Upper lobe of left lung (tissue), 6 donors: ENCODE measurements around the gene LCN2. TPM values are rescaled to one million over a fixed set of nuclear protein-coding genes. Genes with fewer than 3 reads are reported as not detected.
A peak's percentile ranks its signal among the peaks of the same experiment; 100 is the strongest.

Experiments used
- ATAC-seq, 2 donors: fragments of 200-7000 bp; cut with Tn5 transposase; one replicate each; pipeline ENCODE4 v1.9.1; 2022; ENCODE audit warnings: mild to moderate bottlenecking in 2 of 2, moderate library complexity in 2 of 2; ENCODE audit not compliant: low FRiP score in 2 of 2
- DNase-seq, 2 donors: peaks; one replicate each; pipeline ENCODE4 v3.0.0-alpha.2; 2019 to 2020
- H3K27ac ChIP-seq, 4 donors: fragments of 200-600 bp; sonication (generic); one replicate each; pipeline ENCODE4 v1.5.1; 2016 to 2019
- H3K27me3 ChIP-seq, 4 donors: fragments of 200-600 bp; sonication (generic); one replicate each; pipeline ENCODE4 v1.5.1; 2017 to 2019
- H3K36me3 ChIP-seq, 4 donors: fragments of 200-600 bp; sonication (generic); one replicate each; pipeline ENCODE4 v1.5.1; 2016 to 2019
- H3K4me1 ChIP-seq, 4 donors: fragments of 200-600 bp; sonication (generic); one replicate each; pipeline ENCODE4 v1.5.1; 2018 to 2019
- H3K4me3 ChIP-seq, 4 donors: fragments of 200-600 bp; sonication (generic); one replicate each; pipeline ENCODE4 v1.5.1; 2017 to 2019; ENCODE audit warnings: mild to moderate bottlenecking in 2 of 4, moderate library complexity in 1 of 4
- H3K9me3 ChIP-seq, 4 donors: fragments of 200-600 bp; sonication (generic); one replicate each; pipeline ENCODE4 v1.5.1; 2018 to 2019
- EP300 ChIP-seq, 4 donors: sonication (generic); formaldehyde crosslinking; IDR thresholded peaks; one replicate each; pipeline ENCODE4 v1.5.1; 2017; ENCODE audit warnings: antibody characterized with exemption in 4 of 4, control low read depth in 2 of 4
- POLR2A ChIP-seq, 4 donors: fragments of 450-650 bp; IDR thresholded peaks; one replicate each; pipeline ENCODE4 v1.5.1; 2016 to 2017; ENCODE audit warnings: antibody characterized with exemption in 4 of 4, mild to moderate bottlenecking in 2 of 4
- POLR2AphosphoS5 ChIP-seq, 2 donors: sonication (generic); formaldehyde crosslinking; IDR thresholded peaks; one replicate each; pipeline ENCODE4 v1.5.1; 2017; ENCODE audit warnings: antibody characterized with exemption in 2 of 2
- WGBS, 2 donors: methylation state at CpG; one replicate each; pipeline ENCODE4 v1.1.5; 2017 to 2018; 5-methylcytosine and 5-hydroxymethylcytosine counted together
- total RNA-seq, 6 donors: library from RNA; depleted of rRNA in 4 of 6; stranded (reverse); fragments of >200 nt in 4 of 6; gene quantifications; one replicate each; pipeline versions ENCODE4 v1.1.0 to v1.2.1, GENCODE V29; 2016 to 2021
- TF ChIP-seq, protein P1 (sequence below), 6 experiments: fragments of 450-650 bp in 4 of 6; fragments of 200-600 bp in 2 of 6; sonication (generic) in 2 of 6; IDR thresholded peaks; one replicate each; pipeline ENCODE4 v1.5.1; 2016 to 2019; ENCODE audit warnings: antibody characterized with exemption in 6 of 6
- donor health status: DM: no; HTN: no; CAD: no; lungs with moderate emphysema.
- donor health status: DM: no; HTN: yes; CAD: no; lungs with severe emphysema.

The LCN2 gene
- total RNA-seq, 6 donors from 2014 or later = 9.0 to 193 (median 38.2) TPM

DNA sequence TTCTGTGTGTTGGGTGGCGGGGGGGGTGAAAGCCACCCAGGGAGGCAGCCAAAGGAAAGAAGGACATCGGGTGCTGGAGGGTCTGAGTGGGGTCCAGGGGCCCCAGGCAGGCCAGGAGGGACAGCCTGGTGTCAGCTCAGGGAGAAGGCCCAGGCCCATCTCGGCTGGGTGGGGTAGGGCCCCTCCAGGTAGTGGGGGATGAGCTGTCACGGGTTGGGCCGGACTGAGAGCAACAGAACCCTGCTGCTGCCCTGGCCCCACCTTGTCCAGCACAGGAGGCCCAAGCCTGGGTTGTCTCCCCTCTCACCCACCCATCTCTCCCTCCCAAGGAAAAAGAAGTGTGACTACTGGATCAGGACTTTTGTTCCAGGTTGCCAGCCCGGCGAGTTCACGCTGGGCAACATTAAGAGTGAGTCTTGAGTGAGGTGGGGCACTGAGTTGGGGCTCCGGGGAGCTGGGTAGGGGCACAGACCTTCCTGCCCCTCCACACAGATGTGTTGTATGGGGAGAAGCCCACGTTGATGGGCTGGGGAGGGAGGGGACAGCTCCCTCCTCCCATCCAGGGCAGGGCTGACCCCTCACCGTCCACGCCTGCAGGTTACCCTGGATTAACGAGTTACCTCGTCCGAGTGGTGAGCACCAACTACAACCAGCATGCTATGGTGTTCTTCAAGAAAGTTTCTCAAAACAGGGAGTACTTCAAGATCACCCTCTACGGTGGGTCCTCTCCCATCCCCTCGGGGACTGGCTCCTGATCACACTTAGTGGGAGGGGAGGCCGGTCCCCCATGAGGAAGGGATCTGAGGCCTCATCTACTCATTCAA lies 2.3 kb downstream of the LCN2 start:
- TF ChIP-seq, protein P1, sequence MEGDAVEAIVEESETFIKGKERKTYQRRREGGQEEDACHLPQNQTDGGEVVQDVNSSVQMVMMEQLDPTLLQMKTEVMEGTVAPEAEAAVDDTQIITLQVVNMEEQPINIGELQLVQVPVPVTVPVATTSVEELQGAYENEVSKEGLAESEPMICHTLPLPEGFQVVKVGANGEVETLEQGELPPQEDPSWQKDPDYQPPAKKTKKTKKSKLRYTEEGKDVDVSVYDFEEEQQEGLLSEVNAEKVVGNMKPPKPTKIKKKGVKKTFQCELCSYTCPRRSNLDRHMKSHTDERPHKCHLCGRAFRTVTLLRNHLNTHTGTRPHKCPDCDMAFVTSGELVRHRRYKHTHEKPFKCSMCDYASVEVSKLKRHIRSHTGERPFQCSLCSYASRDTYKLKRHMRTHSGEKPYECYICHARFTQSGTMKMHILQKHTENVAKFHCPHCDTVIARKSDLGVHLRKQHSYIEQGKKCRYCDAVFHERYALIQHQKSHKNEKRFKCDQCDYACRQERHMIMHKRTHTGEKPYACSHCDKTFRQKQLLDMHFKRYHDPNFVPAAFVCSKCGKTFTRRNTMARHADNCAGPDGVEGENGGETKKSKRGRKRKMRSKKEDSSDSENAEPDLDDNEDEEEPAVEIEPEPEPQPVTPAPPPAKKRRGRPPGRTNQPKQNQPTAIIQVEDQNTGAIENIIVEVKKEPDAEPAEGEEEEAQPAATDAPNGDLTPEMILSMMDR (IDR thresholded peaks at IDR 0.05) = no peak
- TF ChIP-seq POLR2AphosphoS5 (IDR thresholded peaks at IDR 0.05) (no peak), POLR2A (IDR thresholded peaks at IDR 0.05) (no peak), EP300 (IDR thresholded peaks at IDR 0.05) (no peak)
- Histone ChIP-seq H3K27ac (peak overlapping the region in 2 of 4 donors; percentile 28 to 73), H3K4me3 (peak overlapping the region in 1 of 4 donors; percentile 3), H3K27me3 (no peaks in the 10 kb centered on the region), H3K36me3 (no peaks in the 10 kb centered on the region), H3K4me1 (peaks cover 16 to 29% (median 22%) of the 10 kb centered on the region in 4 donors), H3K9me3 (no peaks in the 10 kb centered on the region)
- no peak for ATAC-seq
- WGBS, 2 donors = 89 to 93% methylated on average over 14 to 18 of the region's 18 CpGs
- no peak for DNase-seq

GRCh38 chr9:128152133-128153059 lies 3.1 kb downstream of the LCN2 start:
- no peaks in the 10 kb centered on the region for H3K27me3 ChIP-seq
- H3K4me3 ChIP-seq = no peak overlapping the region
- H3K36me3 ChIP-seq = no peaks in the 10 kb centered on the region
- DNase-seq (no peak), ATAC-seq (no peak)
- H3K27ac ChIP-seq = no peak overlapping the region
- no peaks in the 10 kb centered on the region for H3K9me3 ChIP-seq
- H3K4me1 ChIP-seq = peaks cover 16 to 29% (median 22%) of the 10 kb centered on the region in 4 donors
- WGBS, 2 donors = 94% methylated on average over 11 to 13 of the region's 13 CpGs
- TF ChIP-seq POLR2AphosphoS5 (IDR thresholded peaks at IDR 0.05) = no peak
- TF ChIP-seq, protein P1 (IDR thresholded peaks at IDR 0.05) = no peak
- TF ChIP-seq EP300 (IDR thresholded peaks at IDR 0.05) = no peak
- no peak for TF ChIP-seq POLR2A (IDR thresholded peaks at IDR 0.05)

GRCh38 chr9:128153060-128153946 lies 4.0 kb downstream of the LCN2 start:
- H3K27ac ChIP-seq = no peak overlapping the region
- DNase-seq (peak in 1 of 2 donors; percentile 64), ATAC-seq (no peak)
- H3K27me3 ChIP-seq = no peaks in the 10 kb centered on the region
- TF ChIP-seq POLR2A (IDR thresholded peaks at IDR 0.05) (no peak), EP300 (IDR thresholded peaks at IDR 0.05) (no peak), POLR2AphosphoS5 (IDR thresholded peaks at IDR 0.05) (no peak)
- TF ChIP-seq, protein P1 (IDR thresholded peaks at IDR 0.05) = no peak
- H3K36me3 ChIP-seq = no peaks in the 10 kb centered on the region
- no peak overlapping the region for H3K4me3 ChIP-seq
- no peaks in the 10 kb centered on the region for H3K9me3 ChIP-seq
- peaks cover 16 to 27% (median 22%) of the 10 kb centered on the region in 4 donors for H3K4me1 ChIP-seq
- WGBS, 2 donors = 88 to 97% methylated on average over 8 to 20 of the region's 26 CpGs

GRCh38 chr9:128153947-128154695 lies 4.9 kb downstream of the LCN2 start:
- DNase-seq = no peak
- Histone ChIP-seq H3K36me3 (no peaks in the 10 kb centered on the region), H3K4me3 (no peak overlapping the region), H3K9me3 (no peaks in the 10 kb centered on the region), H3K4me1 (peaks cover 13 to 19% (median 16%) of the 10 kb centered on the region in 4 donors), H3K27ac (no peak overlapping the region), H3K27me3 (no peaks in the 10 kb centered on the region)
- WGBS, 2 donors = 96% methylated on average over 10 of the region's 13 CpGs; no CpG with 5 or more reads in 1 of the 2 donors
- no peak for TF ChIP-seq POLR2A (IDR thresholded peaks at IDR 0.05)
- no peak for TF ChIP-seq POLR2AphosphoS5 (IDR thresholded peaks at IDR 0.05)
- TF ChIP-seq EP300 (IDR thresholded peaks at IDR 0.05) = no peak
- TF ChIP-seq, protein P1 (IDR thresholded peaks at IDR 0.05) = no peak
- ATAC-seq = no peak
